ENCODE measurements around the gene COMP. TPM values are rescaled to one million over a fixed set of nuclear protein-coding genes. Genes with fewer than 3 reads are reported as not detected.

COMP gene
- total RNA-seq, 1 experiment from 2014 or later, result 0.16 TPM

GRCh38 chr19:18738961-18739690 lies 52.0 kb downstream of the COMP start:
- H3K36me3 Mint-ChIP-seq (ENCODE audit: insufficient read depth, unreplicated experiment), result peaks cover 12% of the 10 kb centered on the region
- H3K9me3 Mint-ChIP-seq (ENCODE audit: unreplicated experiment), result no peaks in the 10 kb centered on the region
- no peaks in the 10 kb centered on the region for H3K27me3 Mint-ChIP-seq (ENCODE audit: insufficient read depth, unreplicated experiment)
- peak overlapping the region; percentile 94 for H3K27ac Mint-ChIP-seq (ENCODE audit: unreplicated experiment)
- Histone ChIP-seq H3K27me3 (replicated peaks; ENCODE audit: control insufficient read depth, insufficient read depth, low read length) (no peaks in the 10 kb centered on the region), H3K4me1 (peaks cover 73% of the 10 kb centered on the region), H3K9me3 (no peaks in the 10 kb centered on the region), H3K4me3 (ENCODE audit: low read depth, low read length) (no peak overlapping the region), H3K36me3 (ENCODE audit: control insufficient read depth, insufficient read depth, low read length) (no peaks in the 10 kb centered on the region)
- intact Hi-C loops (cut with micrococcal nuclease; ENCODE audit: unreplicated experiment), result no loop called here
- DNase-seq, result no peak
- ChIA-PET POLR2A (no interaction called here), CTCF (interaction anchor here (0.5 to 1.8 kb wide), 4 partner anchors 94 to 320 kb away, joined by 4 to 6 read pairs (median 4); partner anchors contain the start of gene SSBP4)
- no TSS peak for BruUV-seq (replicated peaks)
- TF ChIP-seq CTCF (IDR thresholded peaks at IDR 0.05; ENCODE audit: insufficient read depth in 1 of 2, low read depth in 1 of 2, low read length in 1 of 2, severe bottlenecking in 1 of 2, unreplicated experiment in 1 of 2), result no peak
- H3K4me3 Mint-ChIP-seq (ENCODE audit: unreplicated experiment), result no peak overlapping the region
- peaks cover 23% of the 10 kb centered on the region for H3K4me1 Mint-ChIP-seq (ENCODE audit: low read depth, unreplicated experiment)

- Mint-ChIP-seq H3K4me1 (ENCODE audit: low read depth, unreplicated experiment) (peaks cover 23% of the 10 kb centered on the region), H3K36me3 (ENCODE audit: insufficient read depth, unreplicated experiment) (peaks cover 12% of the 10 kb centered on the region), H3K4me3 (ENCODE audit: unreplicated experiment) (peak overlapping the region; percentile 14), H3K27ac (ENCODE audit: unreplicated experiment) (peak overlapping the region; percentile 67), H3K27me3 (ENCODE audit: insufficient read depth, unreplicated experiment) (no peaks in the 10 kb centered on the region), H3K9me3 (ENCODE audit: unreplicated experiment) (no peaks in the 10 kb centered on the region)
- Histone ChIP-seq H3K4me1 (peaks cover 71% of the 10 kb centered on the region), H3K36me3 (ENCODE audit: control insufficient read depth, insufficient read depth, low read length) (no peaks in the 10 kb centered on the region), H3K4me3 (ENCODE audit: low read depth, low read length) (no peak overlapping the region), H3K27me3 (replicated peaks; ENCODE audit: control insufficient read depth, insufficient read depth, low read length) (no peaks in the 10 kb centered on the region), H3K9me3 (no peaks in the 10 kb centered on the region)
- TF ChIP-seq CTCF (IDR thresholded peaks at IDR 0.05; ENCODE audit: insufficient read depth in 1 of 2, low read depth in 1 of 2, low read length in 1 of 2, severe bottlenecking in 1 of 2, unreplicated experiment in 1 of 2), result no peak
- ChIA-PET POLR2A (interaction anchor here (0.6 kb wide), 1 partner anchor 138 kb away, joined by 4 read pairs; no protein-coding TSS in a partner anchor), CTCF (no interaction called here)
- no TSS peak for BruUV-seq (replicated peaks)
- DNase-seq, result peak; percentile 62 to 72
- intact Hi-C loops (cut with micrococcal nuclease; ENCODE audit: unreplicated experiment), result no loop called here
Observed at GRCh38 chr19:18737954-18738351, 53.2 kb downstream of the COMP start.

- Mint-ChIP-seq H3K27ac (ENCODE audit: unreplicated experiment) (peak overlapping the region; percentile 67), H3K36me3 (ENCODE audit: insufficient read depth, unreplicated experiment) (peaks cover 12% of the 10 kb centered on the region), H3K27me3 (ENCODE audit: insufficient read depth, unreplicated experiment) (no peaks in the 10 kb centered on the region), H3K4me1 (ENCODE audit: low read depth, unreplicated experiment) (peaks cover 25% of the 10 kb centered on the region), H3K9me3 (ENCODE audit: unreplicated experiment) (no peaks in the 10 kb centered on the region), H3K4me3 (ENCODE audit: unreplicated experiment) (peak overlapping the region; percentile 14)
- no peak for DNase-seq
- BruUV-seq (replicated peaks), result no TSS peak
- H3K27me3 ChIP-seq (replicated peaks; ENCODE audit: control insufficient read depth, insufficient read depth, low read length), result no peaks in the 10 kb centered on the region
- H3K36me3 ChIP-seq (ENCODE audit: control insufficient read depth, insufficient read depth, low read length), result no peaks in the 10 kb centered on the region
- no peak overlapping the region for H3K4me3 ChIP-seq (ENCODE audit: low read depth, low read length)
- ChIA-PET CTCF (no interaction called here), POLR2A (no interaction called here)
- peaks cover 66% of the 10 kb centered on the region for H3K4me1 ChIP-seq
- intact Hi-C loops (cut with micrococcal nuclease; ENCODE audit: unreplicated experiment), result no loop called here
- no peaks in the 10 kb centered on the region for H3K9me3 ChIP-seq
- no peak for TF ChIP-seq CTCF (IDR thresholded peaks at IDR 0.05; ENCODE audit: insufficient read depth in 1 of 2, low read depth in 1 of 2, low read length in 1 of 2, severe bottlenecking in 1 of 2, unreplicated experiment in 1 of 2)
Observed at GRCh38 chr19:18737337-18737953, 53.7 kb downstream of the COMP start.

All from Caco-2 (cell line).